Measurements from ENCODE around the gene ORM2. TPM values are rescaled to one million over a fixed set of nuclear protein-coding genes. Genes with fewer than 3 reads are reported as not detected.

ORM2 gene
- total and polyA plus RNA-seq, 2 of the 13 experiments (the other 11 are each of a cell fraction or from before 2014, with no cell fraction given), result 565 to 824 TPM

DNA sequence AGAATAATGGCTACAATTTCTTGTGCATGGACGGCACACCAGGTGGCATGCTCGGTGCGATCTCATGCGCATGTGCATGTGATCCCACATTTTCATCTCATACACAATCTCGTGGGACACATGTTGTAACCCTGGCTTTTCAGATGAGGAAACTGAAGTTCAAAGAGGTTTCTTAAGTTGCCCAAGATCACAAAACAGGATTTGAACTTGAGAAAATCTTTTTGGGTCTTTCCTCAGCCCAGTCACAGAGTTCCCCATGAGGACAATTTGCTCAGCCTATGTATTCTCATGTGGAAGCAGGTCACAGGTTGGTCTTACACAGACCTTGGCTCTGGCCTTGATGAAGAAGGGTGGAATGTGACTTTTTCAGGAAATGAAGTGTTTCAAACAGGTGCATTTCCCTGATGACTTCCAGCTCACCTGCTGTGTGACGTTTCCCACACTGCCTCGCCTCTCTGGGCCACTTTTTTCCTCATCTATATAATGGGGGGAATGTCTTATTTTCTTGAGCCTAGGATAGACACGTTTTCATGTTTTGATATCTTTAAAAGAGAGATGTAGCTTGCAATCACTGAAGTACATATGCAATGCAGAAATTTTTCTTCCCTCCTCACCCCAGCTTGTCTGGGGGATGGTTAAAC, 13.8 kb upstream of the ORM2 start:
- ChIA-PET POLR2A (interaction anchor here (1.2 to 1.8 kb wide), 2 partner anchors 13 to 257 kb away, joined by 3 read pairs; no protein-coding TSS in a partner anchor), CTCF (ENCODE audit: low intra/inter-chr PET ratio, low total read pairs) (no interaction called here)
- TF ChIP-seq ZNF768 (CRISPR knock-in tag; IDR thresholded peaks at IDR 0.05) (peak; percentile 86; the same call in 1 of the 2 replicates), AKAP8 (CRISPR knock-in tag; IDR thresholded peaks at IDR 0.05) (no peak)
- Histone ChIP-seq H3K4me2 (ENCODE audit: low read depth, low read length) (no peak overlapping the region), H3K9ac (ENCODE audit: insufficient read depth, low read depth, low read length) (no peak overlapping the region), H3K4me1 (ENCODE audit: insufficient read depth, low read length) (peaks cover 11% of the 10 kb centered on the region), H3K36me3 (replicated peaks in 1 of 2; ENCODE audit: control insufficient read depth in 1 of 2, insufficient read depth in 2 of 2, low read length in 2 of 2) (peaks cover 0 to 2% of the 10 kb centered on the region in 2 experiments; a peak in 1 of 5 replicates), H3K27me3 (ENCODE audit: control insufficient read depth in 1 of 2, insufficient read depth in 2 of 2, low read length in 2 of 2) (no peaks in the 10 kb centered on the region), H4K20me1 (ENCODE audit: insufficient read depth, low read length) (no peaks in the 10 kb centered on the region), H3K4me3 (replicated peaks in 1 of 3; ENCODE audit: insufficient read depth in 1 of 3, low read depth in 2 of 3, low read length in 3 of 3) (no peak overlapping the region), H3K9me3 (ENCODE audit: low read length) (no peaks in the 10 kb centered on the region), H2AFZ (ENCODE audit: low read length) (no peak overlapping the region), H3K79me2 (ENCODE audit: insufficient read depth, low read length) (no peaks in the 10 kb centered on the region), H3K27ac (ENCODE audit: extremely low read length, insufficient read depth, low read length) (no peak overlapping the region)
- ATAC-seq (no peak; the same call in 2 of the 3 replicates), DNase-seq (ENCODE audit: low spot score) (no peak), FAIRE-seq (peak; percentile 4)
- BruUV-seq (replicated peaks), result no TSS peak
- WGBS (ENCODE audit: low lambda C conversion rate), result 88% methylated on average over 8 of the region's 8 CpGs
- in situ Hi-C loops (cut with HindIII; ENCODE audit: extremely low pct_ligation_motif_present, low pct_unique_long_range_greater_than_20kb) (no loop called here), intact Hi-C loops (cut with micrococcal nuclease; ENCODE audit: unreplicated experiment) (no loop called here)

DNA sequence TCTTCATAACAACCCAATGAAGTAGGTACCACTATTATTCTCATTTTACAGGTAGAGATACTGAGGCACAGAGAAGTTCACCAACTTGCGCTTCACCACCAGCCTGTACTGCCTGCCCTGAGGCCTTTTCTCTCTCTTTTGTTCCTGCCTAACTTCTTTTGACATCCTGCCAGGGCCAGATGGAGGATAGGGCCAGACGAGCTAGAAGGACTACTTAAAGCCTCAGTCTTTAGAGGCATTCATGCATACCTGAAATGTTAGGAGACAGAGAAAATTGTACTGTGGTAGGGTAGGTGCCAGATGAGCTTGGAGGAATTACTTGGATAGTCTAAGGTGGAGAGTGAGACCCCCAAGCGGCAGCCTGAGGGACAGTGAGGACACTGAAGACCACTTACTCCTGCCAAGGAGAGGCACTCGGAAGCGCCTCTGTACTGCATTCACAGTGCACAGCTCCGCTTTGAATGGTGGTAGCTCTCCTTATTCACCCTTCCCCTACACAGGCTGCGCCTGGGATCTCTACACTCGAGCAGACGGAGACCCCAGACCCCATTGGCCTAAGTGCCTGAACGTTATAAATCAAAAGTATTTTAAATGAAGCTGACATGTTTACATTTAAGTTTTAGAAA, 13.0 kb upstream of the ORM2 start:
- no TSS peak for BruUV-seq (replicated peaks)
- ATAC-seq (no peak), FAIRE-seq (no peak), DNase-seq (ENCODE audit: low spot score) (no peak)
- POLR2A ChIA-PET, result no interaction called here
- CTCF ChIA-PET (ENCODE audit: low intra/inter-chr PET ratio, low total read pairs), result no interaction called here
- Histone ChIP-seq H3K36me3 (replicated peaks in 1 of 2; ENCODE audit: control insufficient read depth in 1 of 2, insufficient read depth in 2 of 2, low read length in 2 of 2) (no peaks in the 10 kb centered on the region; a peak in 1 of 5 replicates), H3K27me3 (ENCODE audit: control insufficient read depth in 1 of 2, insufficient read depth in 2 of 2, low read length in 2 of 2) (no peaks in the 10 kb centered on the region), H3K9me3 (ENCODE audit: low read length) (no peaks in the 10 kb centered on the region), H3K27ac (ENCODE audit: extremely low read length, insufficient read depth, low read length) (no peak overlapping the region), H3K4me3 (replicated peaks in 1 of 3; ENCODE audit: insufficient read depth in 1 of 3, low read depth in 2 of 3, low read length in 3 of 3) (no peak overlapping the region), H3K4me2 (ENCODE audit: low read depth, low read length) (no peak overlapping the region), H4K20me1 (ENCODE audit: insufficient read depth, low read length) (no peaks in the 10 kb centered on the region), H3K4me1 (ENCODE audit: insufficient read depth, low read length) (peaks cover 17% of the 10 kb centered on the region), H3K9ac (ENCODE audit: insufficient read depth, low read depth, low read length) (no peak overlapping the region), H3K79me2 (ENCODE audit: insufficient read depth, low read length) (no peaks in the 10 kb centered on the region), H2AFZ (ENCODE audit: low read length) (no peak overlapping the region)
- intact Hi-C loops (cut with micrococcal nuclease; ENCODE audit: unreplicated experiment) (no loop called here), in situ Hi-C loops (cut with HindIII; ENCODE audit: extremely low pct_ligation_motif_present, low pct_unique_long_range_greater_than_20kb) (no loop called here)
- 95% methylated on average over 8 of the region's 10 CpGs for WGBS (ENCODE audit: low lambda C conversion rate)
- TF ChIP-seq ADNP (CRISPR knock-in tag; IDR thresholded peaks at IDR 0.05) (no peak), RBAK (CRISPR knock-in tag; IDR thresholded peaks at IDR 0.05) (no peak), FOXK2 (IDR thresholded peaks at IDR 0.05) (no peak), FOXO1 (CRISPR knock-in tag; IDR thresholded peaks at IDR 0.05) (no peak), TBX3 (IDR thresholded peaks at IDR 0.05; ENCODE audit: borderline replicate concordance) (no peak), ARNTL (CRISPR knock-in tag; IDR thresholded peaks at IDR 0.05) (no peak), ZBTB21 (CRISPR knock-in tag; IDR thresholded peaks at IDR 0.05) (no peak), NFE2L1 (CRISPR knock-in tag; IDR thresholded peaks at IDR 0.05; ENCODE audit: borderline replicate concordance) (no peak), TARDBP (CRISPR knock-in tag; IDR thresholded peaks at IDR 0.05) (no peak), ZNF850 (CRISPR knock-in tag; conservative IDR thresholded peaks at IDR 0.05) (no peak)

Data from HepG2 (cell line).